Femur (tissue), 1 donor: ENCODE results near the gene PFN3.
A peak's percentile ranks its signal among the peaks of the same experiment; 100 is the strongest.
"Not testable (repeated sequence)": the region's sequence is repeated elsewhere in the genome, so short reads cannot be mapped to it uniquely, and the experiment has no call there.

Experiments used
- DNase-seq: peaks from one replicate; pipeline ENCODE4 v3.0.0-alpha.2; 2017

Gene PFN3

DNA sequence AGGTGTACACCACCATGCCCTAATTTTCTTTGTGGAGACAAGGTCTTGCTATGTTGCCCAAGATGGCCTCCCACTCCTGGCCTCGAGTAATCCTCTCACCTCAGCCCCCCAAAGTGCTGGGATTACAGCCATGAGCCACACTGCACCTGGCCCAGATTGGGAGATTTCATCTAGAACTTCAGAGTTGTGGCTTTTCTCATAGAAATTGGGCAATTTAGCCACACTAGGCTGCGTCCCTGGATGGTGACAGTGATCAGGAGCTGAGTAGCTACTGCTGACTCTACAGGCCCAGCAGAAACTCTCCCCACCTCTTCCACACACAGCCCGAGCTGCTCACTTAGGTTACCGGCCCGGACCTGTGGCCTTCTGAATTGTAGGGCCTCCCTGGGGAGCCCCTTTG, 7.7 kb downstream of the PFN3 start:
- DNase-seq = no peak

DNA sequence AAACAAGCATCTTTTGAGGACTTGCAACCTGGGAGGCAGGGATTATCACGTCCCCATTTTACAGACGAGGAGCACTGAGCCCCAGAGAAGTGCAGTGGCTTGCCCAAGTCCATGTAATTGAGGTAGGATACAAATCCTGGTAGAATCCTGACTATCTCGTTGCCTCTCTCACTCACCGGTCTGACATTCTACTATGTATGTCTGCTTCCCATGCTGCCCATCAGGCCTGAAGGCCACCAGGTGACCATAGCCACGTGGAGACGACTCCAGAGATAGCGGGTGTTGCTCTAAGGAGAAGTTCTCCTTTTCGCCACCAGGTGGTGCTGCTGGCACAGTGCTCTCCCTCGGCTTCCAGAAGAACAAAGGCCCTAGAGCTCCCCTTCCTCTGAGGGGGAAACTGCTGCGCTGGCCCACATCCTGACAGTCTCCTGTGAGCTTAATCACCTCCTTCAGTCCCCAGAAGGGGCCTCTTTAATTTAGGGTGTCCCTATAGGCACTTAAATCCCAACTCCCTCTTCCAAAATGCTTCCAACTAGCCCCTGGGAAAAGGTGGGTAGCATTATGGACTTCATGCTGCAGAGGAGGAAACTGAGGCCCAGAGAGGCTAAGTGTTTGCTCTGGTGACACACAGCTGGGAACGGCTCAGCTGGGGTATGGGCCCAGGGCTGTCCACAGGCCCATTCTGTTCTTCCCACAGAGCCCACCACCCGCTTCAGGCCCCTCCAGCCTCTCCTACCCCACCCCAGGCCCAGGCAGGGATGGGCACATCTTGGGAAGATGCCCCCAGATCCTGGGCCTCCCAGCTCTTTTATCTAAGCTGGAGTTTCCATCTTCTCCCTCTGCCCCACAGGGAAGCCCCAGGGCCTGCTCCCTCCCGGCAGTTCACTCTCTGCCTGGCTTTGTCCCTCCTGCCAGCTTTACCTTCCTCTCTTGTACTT, 9.8 kb downstream of the PFN3 start:
- peak; percentile 92 for DNase-seq

- DNase-seq = peak; percentile 65
Observed at GRCh38 chr5:177389241-177390169, 11.0 kb downstream of the PFN3 start.

GRCh38 chr5:177388521-177389052, 11.9 kb downstream of the PFN3 start:
- no peak for DNase-seq

- DNase-seq = no peak
Observed at GRCh38 chr5:177387405-177387804, 13.1 kb downstream of the PFN3 start.

DNA sequence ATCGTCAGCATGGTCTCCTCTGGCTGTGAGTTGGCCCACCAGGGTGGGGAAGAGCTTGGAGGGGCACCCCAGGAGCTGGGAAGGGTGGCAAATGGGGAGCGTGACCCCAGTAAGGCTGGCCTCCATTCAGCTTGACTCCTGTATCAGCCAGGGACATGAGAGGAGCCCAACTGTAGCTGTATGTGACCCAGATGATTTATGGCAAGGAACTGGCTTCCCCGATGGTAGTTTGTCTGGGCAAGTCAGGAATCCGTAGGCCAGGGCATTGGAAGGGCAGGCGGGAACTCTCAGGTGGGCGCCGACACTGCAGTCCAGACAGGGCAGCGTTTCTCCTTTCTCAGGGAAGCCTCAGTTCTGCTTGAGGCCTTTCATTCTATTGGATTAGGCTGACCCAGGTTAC, 13.9 kb downstream of the PFN3 start:
- no peak for DNase-seq

- no peak for DNase-seq
Observed at GRCh38 chr5:177385720-177386119, 14.7 kb downstream of the PFN3 start.

- no peak for DNase-seq
Observed at GRCh38 chr5:177384134-177384533, 16.3 kb downstream of the PFN3 start, which contains the start of gene SLC34A1. SLC34A1 (plus strand) TSS chr5:177384434; CDS start chr5:177385742, 1,308 bp downstream.

DNA sequence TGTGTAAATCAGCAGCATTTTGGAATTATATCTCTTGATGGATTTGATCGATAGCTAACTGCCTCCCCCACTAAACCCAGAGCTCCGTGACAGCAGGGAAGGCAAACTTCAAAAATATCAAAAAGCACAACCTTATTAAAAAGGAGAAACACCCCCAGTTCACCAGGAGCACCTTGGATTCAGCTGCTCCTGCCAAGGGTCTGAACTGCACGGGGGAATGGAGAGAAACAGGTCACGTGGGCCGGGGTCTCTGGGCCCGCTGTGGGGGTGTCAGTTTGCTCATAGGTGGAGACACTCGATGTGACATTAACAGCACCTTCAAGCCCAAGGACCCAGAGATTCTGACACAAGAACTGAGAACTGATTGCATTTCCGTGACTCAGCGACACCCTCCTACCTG, 17.3 kb downstream of the PFN3 start:
- DNase-seq = no peak

- DNase-seq = peak; percentile 73
Observed at GRCh38 chr5:177382423-177383029, 17.9 kb downstream of the PFN3 start.

GRCh38 chr5:177380805-177381126, 19.7 kb downstream of the PFN3 start:
- DNase-seq = no peak

- DNase-seq = no peak
Observed at GRCh38 chr5:177378884-177379883, 21.3 kb downstream of the PFN3 start.

- DNase-seq = peak; percentile 10
Observed at GRCh38 chr5:177377851-177378776, 22.3 kb downstream of the PFN3 start.

DNA sequence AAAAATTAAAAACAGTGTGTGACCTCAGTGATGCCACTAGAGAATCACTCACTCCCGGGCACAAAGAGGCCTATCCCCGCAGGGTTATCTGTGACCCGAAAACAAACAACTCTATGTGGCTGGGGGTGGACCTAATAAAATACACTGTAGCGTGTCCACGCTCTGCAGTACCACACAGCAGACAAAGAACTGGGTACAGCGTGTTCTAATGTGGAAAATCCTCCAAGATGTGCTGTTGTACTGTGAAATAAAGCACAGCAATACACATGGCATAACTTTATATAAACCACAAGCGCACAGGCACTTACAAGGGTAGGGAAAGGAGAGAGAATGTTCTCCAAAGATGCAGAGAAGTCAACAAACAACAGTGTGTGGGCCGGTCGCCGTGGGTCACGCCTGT, 24.4 kb downstream of the PFN3 start:
- DNase-seq = no peak

- DNase-seq = not testable (repeated sequence)
Observed at GRCh38 chr5:177375516-177375915, 24.9 kb downstream of the PFN3 start.

GRCh38 chr5:177374211-177374610, 26.2 kb downstream of the PFN3 start:
- DNase-seq = no peak

DNA sequence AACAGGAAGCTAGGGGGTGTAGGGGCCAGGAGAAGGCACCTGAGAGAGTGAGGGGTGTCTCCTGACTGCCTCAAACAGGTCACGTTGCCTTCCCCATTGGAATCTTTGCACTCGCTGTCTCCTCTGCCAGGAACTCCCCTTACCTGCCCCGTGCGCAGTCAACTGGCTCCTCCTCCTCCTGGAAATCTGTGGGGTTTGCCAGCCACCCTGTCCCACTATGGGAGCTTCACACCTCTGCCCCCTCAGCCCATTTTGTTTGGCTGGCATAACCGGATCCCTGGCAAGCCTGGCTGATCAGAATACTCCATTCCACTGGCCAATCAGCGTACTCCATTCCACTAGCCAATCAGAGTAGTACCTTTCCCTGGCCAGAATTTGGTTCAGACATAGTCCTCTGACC, 26.7 kb downstream of the PFN3 start:
- peak; percentile 15 for DNase-seq

- no peak for DNase-seq
Observed at GRCh38 chr5:177372910-177373309, 27.6 kb downstream of the PFN3 start.

DNA sequence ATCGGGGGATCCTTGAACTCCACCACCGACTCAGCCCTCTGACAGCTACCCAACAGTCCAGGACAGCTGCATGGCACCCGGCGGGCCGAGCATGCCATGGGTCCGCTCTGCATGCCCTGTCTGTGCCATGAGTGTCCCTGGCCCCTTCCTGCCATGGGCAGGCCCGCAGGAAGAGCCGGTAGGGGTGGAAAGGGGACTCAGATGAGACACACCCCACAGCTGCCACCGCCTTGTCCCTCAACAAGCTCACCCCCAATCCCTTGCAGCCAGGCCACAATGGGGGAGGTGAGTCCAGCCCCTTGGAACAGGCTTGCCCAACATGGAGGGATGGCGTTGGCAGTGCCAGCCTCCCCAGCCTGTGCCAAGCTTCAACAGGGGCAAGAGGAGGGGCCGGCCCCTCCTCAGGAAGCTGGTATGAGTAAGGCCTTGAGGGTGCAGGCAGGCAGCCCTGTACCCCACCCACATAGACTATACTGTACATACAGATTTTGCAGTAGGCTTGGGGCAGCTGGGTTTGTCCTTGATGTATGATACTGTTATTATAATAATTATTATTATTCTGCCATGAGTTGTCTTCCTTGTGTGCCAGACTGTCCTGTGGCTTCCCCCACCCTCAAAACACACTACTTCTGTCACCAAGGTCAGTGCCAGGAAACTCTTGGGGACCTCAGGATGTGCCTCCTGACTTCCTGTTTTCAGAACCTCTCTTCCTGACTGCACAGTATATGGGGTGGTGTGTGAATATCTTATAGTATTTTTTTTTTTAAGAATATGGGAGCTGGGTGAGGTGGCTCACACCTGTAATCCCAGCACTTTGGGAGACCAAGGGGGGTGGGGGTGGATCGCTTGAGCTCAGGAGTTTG, 28.2 kb downstream of the PFN3 start:
- DNase-seq = peak; percentile 35
